Inflammatory macrophage treated with lipopolysaccharide for 1 hour (primary cell): ENCODE data around the gene ALG9.

Experiments used
- DNase-seq, 2 donors: peaks; one replicate each; pipeline ENCODE4 v3.0.0-alpha.2; 2020 to 2022

Gene ALG9

DNA sequence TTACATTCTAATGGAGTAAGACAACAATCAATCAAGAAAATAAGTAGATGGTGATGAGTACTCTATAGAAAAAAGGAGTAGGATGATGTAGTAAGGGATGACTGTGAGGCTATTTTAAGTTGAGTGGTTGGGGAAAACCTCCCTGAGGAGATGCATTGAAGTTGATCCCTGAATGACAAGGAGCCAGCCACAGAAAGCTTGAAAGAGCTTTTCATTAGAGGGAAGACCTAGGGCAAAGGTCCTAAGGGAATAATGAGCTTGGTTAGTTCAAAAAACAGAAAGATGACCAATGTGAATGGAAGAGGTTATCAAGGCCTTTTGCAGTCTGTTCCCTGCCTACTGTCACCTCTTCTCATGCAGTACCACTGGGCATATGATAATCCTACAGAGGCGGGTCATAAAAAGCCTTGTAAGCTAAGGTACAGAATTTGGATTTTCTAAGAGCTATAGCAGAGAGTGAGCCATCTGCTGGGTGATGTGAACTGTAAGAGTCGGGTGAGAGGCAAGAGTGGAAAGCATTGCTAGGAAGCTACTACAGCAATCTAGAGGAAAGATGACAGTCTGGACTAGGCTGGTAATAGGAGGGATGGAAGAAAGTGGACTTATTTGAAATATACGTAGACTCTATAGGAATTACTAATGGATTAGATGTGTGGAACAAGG is 108.3 kb downstream of the ALG9 start:
- DNase-seq: no peak

DNA sequence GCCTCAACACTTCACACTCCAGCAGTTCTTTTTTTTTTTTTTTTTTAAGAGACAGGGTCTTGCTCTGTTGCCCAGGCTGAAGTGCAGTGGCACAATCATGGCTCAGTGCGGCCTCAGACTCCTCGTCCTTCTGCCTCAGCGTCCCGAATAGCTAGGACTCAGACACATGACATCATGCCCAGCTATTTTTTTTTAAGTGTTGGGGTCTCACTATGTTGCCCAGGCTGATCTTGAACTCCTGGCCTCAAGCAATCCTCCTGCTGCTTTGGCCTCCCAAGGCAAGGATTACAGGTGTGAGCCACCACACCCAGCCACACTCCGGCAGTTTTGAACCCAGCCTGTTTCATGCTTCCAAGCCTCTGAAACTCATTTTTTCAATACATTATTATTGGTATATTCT is 108.9 kb downstream of the ALG9 start:
- DNase-seq: no peak

- DNase-seq: no peak
Measured at GRCh38 chr11:111761036-111761435, 110.3 kb downstream of the ALG9 start.

GRCh38 chr11:111759778-111760407 is 111.5 kb downstream of the ALG9 start:
- no peak for DNase-seq

GRCh38 chr11:111759376-111759775 is 112.0 kb downstream of the ALG9 start:
- no peak for DNase-seq

DNA sequence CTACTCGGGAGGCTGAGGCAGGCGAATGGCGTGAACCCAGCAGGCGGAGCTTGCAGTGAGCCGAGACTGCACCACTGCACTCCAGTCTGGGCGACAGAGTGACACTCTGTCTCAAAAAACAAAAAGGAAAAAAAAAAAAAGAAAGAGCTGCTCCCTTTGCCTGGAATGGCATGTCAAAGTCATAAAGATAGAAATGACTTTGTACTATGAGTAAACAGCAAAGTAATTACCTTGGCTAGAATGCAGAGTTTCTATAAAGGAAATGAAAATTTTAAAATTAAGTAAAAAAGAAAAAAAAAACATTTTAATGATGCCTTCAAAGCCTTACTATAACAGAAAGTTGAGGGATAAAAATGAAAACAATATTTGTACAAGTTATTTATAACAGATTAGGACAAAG is 115.3 kb downstream of the ALG9 start:
- no peak for DNase-seq

GRCh38 chr11:111749646-111750045 is 121.7 kb downstream of the ALG9 start:
- no peak for DNase-seq

- DNase-seq: no peak
Measured at GRCh38 chr11:111748035-111748804, 123.2 kb downstream of the ALG9 start.

GRCh38 chr11:111745719-111746504 is 125.5 kb downstream of the ALG9 start:
- peak in 1 of 2 donors; percentile 4 for DNase-seq

DNA sequence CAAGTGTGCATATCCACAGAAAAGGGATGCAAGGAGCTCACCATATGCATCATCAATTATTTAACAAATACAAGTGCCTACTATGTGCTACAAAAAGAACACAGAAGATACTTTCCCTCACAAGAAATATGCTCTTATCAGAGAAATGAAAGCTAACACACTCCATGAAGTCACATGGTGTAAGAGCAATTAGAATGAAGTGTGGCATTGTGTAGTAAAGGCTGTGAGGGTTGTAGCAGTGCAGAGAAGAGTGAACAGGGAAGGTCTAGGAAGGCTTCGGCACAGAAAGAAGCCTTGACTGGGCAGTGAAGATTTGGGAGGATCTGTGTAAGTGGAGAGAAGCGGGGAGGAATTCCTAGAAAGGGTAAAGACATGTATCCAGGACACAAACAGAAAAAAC is 127.7 kb downstream of the ALG9 start:
- no peak for DNase-seq

DNA sequence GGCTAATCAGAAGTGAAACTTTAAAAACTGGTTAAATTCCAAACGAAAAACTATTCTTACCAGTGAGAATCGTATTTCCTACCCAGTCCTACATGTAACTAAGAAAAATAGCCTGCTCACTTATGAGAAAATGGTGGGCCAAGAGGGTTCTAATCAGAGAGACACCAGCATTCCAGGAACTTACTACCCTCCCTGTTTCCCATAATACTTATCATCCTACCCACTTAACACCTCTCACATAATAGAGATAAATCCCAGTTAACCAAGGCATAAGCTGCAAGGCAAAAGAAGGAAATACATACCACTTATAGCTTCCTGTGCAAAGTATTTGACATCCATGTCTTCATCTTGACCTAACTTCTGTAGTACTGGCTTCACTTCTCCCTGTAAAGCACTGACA is 129.6 kb downstream of the ALG9 start:
- no peak for DNase-seq

DNA sequence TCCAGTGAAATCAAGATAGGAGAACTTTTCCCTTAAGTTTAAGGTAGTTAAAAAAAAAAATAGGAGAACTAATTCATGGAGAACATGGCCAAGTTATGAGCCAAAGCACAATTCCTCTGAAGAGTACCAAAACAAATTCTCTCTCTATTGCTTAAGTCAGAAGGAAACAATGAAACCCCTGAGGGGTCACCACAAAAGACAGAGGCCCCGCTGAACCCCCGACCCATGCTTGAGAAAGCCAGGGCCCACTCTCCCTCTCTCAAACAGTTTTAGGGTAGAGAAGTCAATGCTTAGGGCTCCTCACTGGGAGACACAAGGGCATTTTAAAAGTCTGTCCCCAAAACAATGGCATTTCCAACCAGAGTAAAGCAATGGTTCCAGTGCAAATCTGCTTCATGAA is 132.1 kb downstream of the ALG9 start:
- DNase-seq: no peak

DNA sequence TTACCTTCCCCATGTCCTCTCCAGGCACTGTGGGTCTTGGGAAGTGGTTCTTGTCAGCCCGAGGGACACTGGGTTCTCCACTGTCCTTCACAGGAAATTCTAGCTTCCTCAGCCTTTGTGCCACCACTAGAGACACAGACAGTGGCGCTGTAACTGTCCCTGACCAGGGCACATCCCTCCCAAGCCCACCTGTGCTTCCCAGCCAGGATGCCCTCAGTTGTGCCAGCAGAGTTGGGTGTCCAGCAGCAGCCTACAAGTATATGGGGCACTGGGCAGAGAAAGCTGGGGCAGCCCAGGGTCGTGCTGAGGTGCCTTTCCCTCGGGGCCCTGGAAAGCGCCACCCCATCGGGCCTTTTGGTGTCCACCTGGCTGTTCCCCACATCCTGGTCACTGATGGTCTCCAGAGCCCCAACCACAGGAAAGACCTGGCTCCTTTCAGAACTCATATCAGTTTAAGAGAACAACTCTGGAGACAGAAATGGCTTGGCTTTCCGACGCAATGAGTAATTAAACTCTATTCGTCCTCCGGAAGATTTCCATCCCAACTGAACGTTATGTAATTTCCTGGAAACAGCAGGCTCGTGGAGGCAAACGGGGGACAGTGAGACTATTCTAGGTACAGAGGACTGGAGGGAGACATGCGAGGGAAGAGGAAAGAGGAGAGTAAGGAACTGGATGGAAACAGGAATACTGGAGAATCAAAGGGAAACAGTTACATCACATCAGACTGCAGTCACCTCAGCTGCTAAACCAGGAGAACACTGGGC is 133.8 kb downstream of the ALG9 start:
- no peak for DNase-seq

DNA sequence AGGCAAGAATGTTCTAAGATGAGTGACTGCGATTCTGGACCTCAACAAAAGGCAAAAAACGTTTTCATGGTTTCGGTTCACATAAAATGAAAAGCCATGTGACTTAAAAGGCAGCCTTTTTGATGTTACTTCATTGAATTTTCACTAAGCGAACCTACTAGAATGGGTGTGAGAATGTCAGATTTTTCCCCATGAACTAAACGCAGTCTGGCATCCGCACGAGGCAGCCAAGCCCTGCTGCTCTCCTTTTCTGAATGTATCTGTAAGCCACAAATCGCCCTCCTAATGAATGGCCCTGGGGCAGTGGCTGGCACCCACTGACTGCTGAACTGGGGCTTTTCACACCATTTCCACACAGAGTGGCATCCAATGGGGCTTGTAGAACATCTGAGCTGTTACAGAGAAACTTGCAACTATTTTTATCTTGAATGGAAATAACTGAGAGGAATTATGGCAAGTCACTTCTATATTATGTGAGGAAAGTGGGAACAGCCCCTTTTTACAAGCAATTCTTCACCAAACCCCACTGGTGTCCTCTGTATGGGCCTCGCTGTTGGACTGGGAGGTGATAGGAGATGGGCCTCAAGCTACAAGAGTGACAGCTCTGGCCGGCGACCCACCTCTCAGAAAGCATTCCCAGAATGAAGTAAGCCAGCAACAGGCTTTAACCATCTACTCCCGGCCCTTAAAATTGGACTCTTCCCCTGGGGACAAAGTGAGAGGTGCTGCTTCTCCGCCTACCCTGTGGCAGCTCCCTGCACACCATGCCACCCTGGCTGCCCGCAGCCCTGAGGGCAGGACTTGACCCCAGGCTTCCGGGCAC is 134.5 kb downstream of the ALG9 start:
- no peak for DNase-seq
